HG03135 (cell line): Measurements from ENCODE around the gene RALA.
"Not testable (repeated sequence)": the region's sequence is repeated elsewhere in the genome, so short reads cannot be mapped to it uniquely, and the experiment has no call there.

Source experiments
- ATAC-seq: cut with Tn5 transposase; IDR thresholded peaks from one replicate; pipeline ENCODE4 v1.9.1; 2021; ENCODE audit warnings: mild to moderate bottlenecking, moderate library complexity; ENCODE audit not compliant: unreplicated experiment

The RALA gene

GRCh38 chr7:39721345-39721744, 98.0 kb downstream of the RALA start:
- no peak for ATAC-seq

- no peak for ATAC-seq
These were observed 98.7 kb downstream of the RALA start for GRCh38 chr7:39721919-39722597.

- no peak for ATAC-seq
These were observed 104.0 kb downstream of the RALA start for GRCh38 chr7:39727231-39728012.

GRCh38 chr7:39732837-39733804, 109.7 kb downstream of the RALA start:
- peak; percentile 94 for ATAC-seq

GRCh38 chr7:39733881-39734632, 110.7 kb downstream of the RALA start:
- no peak for ATAC-seq

- ATAC-seq: no peak
These were observed 111.2 kb downstream of the RALA start for GRCh38 chr7:39734633-39735004.

GRCh38 chr7:39735903-39736302, 112.5 kb downstream of the RALA start:
- ATAC-seq: no peak

GRCh38 chr7:39741942-39742623, 118.7 kb downstream of the RALA start:
- ATAC-seq: no peak

GRCh38 chr7:39744620-39745019, 121.2 kb downstream of the RALA start:
- ATAC-seq: no peak

GRCh38 chr7:39745320-39745719, 121.9 kb downstream of the RALA start:
- no peak for ATAC-seq

GRCh38 chr7:39746103-39746819, 122.9 kb downstream of the RALA start:
- ATAC-seq: peak; percentile 61

GRCh38 chr7:39749177-39749576, 125.8 kb downstream of the RALA start:
- ATAC-seq: no peak

GRCh38 chr7:39749717-39750116, 126.3 kb downstream of the RALA start:
- ATAC-seq: no peak

GRCh38 chr7:39750253-39751077, 127.1 kb downstream of the RALA start:
- no peak for ATAC-seq

GRCh38 chr7:39753237-39753636, 129.9 kb downstream of the RALA start:
- not testable (repeated sequence) for ATAC-seq

- no peak for ATAC-seq
These were observed 130.5 kb downstream of the RALA start for GRCh38 chr7:39753823-39754325.

GRCh38 chr7:39754326-39755120, 131.2 kb downstream of the RALA start:
- no peak for ATAC-seq
